Nephron progenitor cell (in vitro differentiated cells): ENCODE data around the gene ZFAND3.
A peak's percentile ranks its signal among the peaks of the same experiment; 100 is the strongest.

Source experiments
- DNase-seq: peaks from one replicate; pipeline ENCODE4 v3.0.0; 2021
- H3K27ac Mint-ChIP-seq: 2 replicates; pipeline ENCODE4 v1.8.0; 2021; ENCODE audit warnings: mild to moderate bottlenecking, moderate library complexity, mixed read lengths
- H3K27me3 Mint-ChIP-seq: 2 replicates; pipeline ENCODE4 v1.8.0; 2021; ENCODE audit warnings: mild to moderate bottlenecking, low read depth, mixed read lengths; ENCODE audit not compliant: poor library complexity
- H3K36me3 Mint-ChIP-seq: 2 replicates; pipeline ENCODE4 v1.8.0; 2021; ENCODE audit warnings: low read depth, mixed read lengths
- H3K4me1 Mint-ChIP-seq: 2 replicates; pipeline ENCODE4 v1.8.0; 2021; ENCODE audit warnings: mixed read lengths
- H3K4me3 Mint-ChIP-seq: 2 replicates; pipeline ENCODE4 v1.8.0; 2021; ENCODE audit warnings: mild to moderate bottlenecking, moderate library complexity, mixed read lengths
- H3K9me3 Mint-ChIP-seq: 2 replicates; pipeline ENCODE4 v1.8.0; 2021; ENCODE audit warnings: mild to moderate bottlenecking, moderate library complexity, mixed read lengths
- TF ChIP-seq, protein P1 (sequence below): fragments of 200-600 bp; sonication (generic); IDR thresholded peaks from 2 replicates; pipeline ENCODE4 v1.5.0; 2021; ENCODE audit warnings: antibody characterized with exemption

The ZFAND3 gene

DNA sequence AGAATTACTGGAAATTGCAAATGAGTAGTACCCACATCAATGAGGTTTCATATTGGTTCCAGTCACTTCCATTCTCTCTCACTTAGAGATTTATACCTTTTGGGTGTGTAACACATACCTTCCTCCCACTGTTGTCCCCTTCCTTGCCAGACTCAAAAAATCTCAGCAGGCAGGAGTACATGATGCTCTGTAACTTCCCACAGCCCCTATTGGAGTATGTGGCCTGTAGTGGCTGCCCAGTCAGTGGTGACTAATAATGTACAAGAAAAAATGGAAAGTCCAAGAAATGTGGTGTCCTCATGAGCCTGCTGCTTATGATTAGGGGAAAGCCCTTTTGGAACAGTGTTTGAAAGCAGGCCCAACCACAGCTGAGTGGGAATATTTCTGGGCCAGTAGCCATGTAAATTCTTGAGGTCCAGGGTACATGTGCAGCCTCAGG is 312.0 kb downstream of the ZFAND3 start:
- Mint-ChIP-seq H3K27me3 (peaks cover 3% of the 10 kb centered on the region), H3K9me3 (peaks cover 49% of the 10 kb centered on the region), H3K4me1 (peaks cover 35% of the 10 kb centered on the region), H3K36me3 (peaks cover 77% of the 10 kb centered on the region), H3K27ac (peak overlapping the region; percentile 34), H3K4me3 (no peak overlapping the region)
- no peak for DNase-seq
- TF ChIP-seq, protein P1, sequence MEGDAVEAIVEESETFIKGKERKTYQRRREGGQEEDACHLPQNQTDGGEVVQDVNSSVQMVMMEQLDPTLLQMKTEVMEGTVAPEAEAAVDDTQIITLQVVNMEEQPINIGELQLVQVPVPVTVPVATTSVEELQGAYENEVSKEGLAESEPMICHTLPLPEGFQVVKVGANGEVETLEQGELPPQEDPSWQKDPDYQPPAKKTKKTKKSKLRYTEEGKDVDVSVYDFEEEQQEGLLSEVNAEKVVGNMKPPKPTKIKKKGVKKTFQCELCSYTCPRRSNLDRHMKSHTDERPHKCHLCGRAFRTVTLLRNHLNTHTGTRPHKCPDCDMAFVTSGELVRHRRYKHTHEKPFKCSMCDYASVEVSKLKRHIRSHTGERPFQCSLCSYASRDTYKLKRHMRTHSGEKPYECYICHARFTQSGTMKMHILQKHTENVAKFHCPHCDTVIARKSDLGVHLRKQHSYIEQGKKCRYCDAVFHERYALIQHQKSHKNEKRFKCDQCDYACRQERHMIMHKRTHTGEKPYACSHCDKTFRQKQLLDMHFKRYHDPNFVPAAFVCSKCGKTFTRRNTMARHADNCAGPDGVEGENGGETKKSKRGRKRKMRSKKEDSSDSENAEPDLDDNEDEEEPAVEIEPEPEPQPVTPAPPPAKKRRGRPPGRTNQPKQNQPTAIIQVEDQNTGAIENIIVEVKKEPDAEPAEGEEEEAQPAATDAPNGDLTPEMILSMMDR, result no peak

DNA sequence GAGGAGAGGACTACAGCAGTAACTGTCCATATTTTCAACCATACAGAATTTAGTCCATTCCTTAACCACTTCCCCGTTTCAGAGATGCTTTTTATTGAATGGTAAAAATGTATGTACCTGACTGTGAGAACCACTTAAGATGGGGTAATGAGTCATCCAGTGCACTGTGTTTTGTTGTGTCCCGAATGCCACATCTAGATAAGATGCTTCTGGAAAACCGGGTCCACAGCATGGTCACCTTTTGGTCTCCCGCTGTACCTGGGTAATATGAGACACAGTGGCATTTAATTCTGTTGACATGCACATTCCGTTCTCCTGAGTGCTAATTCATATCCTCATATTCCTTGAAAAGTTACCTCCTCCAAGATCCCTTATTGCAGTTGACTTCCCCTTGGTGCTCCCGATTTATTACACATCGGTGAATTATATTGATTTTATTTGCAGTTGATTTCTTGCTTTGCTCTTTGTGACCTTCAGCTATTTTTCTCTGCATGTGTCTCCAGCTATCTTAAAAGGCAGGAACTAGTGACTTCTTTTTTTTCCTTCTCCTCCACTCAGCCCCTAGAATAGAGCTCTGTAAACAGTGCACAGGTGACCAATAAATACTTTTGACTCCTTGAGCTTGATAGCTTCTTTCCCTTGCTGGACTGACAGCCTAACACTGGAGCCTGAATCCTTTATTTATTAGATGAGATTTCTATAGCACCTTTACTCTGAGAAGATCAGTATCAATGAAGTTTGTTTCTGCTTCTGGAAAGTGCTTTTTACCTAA is 314.6 kb downstream of the ZFAND3 start:
- H3K4me3 Mint-ChIP-seq, result no peak overlapping the region
- H3K27ac Mint-ChIP-seq, result peak overlapping the region; percentile 4
- DNase-seq, result no peak
- TF ChIP-seq, protein P1, result no peak
- peaks cover 2% of the 10 kb centered on the region for H3K27me3 Mint-ChIP-seq
- H3K36me3 Mint-ChIP-seq, result peaks cover 60% of the 10 kb centered on the region
- peaks cover 50% of the 10 kb centered on the region for H3K4me1 Mint-ChIP-seq
- peaks cover 26% of the 10 kb centered on the region for H3K9me3 Mint-ChIP-seq

DNA sequence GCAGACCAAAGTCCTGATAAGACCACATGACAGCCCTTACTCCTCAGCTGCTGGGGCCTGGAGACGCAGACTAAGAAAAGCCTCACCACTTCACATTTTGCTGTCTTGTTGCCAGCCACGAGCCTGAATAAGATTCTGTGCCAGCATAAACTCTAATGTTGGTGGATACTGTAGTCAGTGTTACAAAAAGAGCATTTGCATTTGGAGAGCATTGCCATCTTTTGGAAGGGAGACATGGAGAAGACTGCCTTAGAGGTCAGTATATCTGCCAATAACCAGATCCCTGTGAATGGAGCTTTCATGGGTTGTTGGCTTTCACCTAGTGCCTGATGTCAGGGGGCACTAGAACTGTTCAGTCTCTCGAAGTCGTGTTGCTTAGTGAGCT is 315.2 kb downstream of the ZFAND3 start:
- peaks cover 5% of the 10 kb centered on the region for H3K27me3 Mint-ChIP-seq
- peaks cover 50% of the 10 kb centered on the region for H3K4me1 Mint-ChIP-seq
- TF ChIP-seq, protein P1, result no peak
- H3K27ac Mint-ChIP-seq, result peak overlapping the region; percentile 4
- DNase-seq, result no peak
- H3K4me3 Mint-ChIP-seq, result no peak overlapping the region
- peaks cover 60% of the 10 kb centered on the region for H3K36me3 Mint-ChIP-seq
- peaks cover 20% of the 10 kb centered on the region for H3K9me3 Mint-ChIP-seq

DNA sequence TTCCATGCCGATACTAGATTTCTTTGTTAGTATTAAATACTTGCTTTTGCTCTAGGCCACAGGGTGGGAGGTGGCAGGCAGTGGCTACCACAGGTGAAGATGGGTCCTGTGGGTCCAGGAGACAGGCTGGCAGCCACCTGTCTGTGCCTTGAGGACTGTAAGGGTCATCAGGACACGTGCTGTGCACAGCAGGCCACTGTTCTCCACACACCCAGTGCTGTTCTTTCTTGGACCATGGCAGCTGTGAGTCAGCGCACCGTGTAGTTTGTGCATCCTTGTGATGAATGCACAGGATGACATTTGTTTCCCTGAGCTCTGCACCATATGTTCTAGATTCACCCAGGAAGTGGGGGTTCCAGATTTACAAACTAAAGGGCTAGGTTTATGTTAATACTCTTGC is 317.0 kb downstream of the ZFAND3 start:
- Mint-ChIP-seq H3K4me1 (peaks cover 57% of the 10 kb centered on the region), H3K36me3 (peaks cover 46% of the 10 kb centered on the region), H3K27ac (peak overlapping the region; percentile 90), H3K9me3 (peaks cover 1% of the 10 kb centered on the region), H3K27me3 (peaks cover 7% of the 10 kb centered on the region), H3K4me3 (no peak overlapping the region)
- TF ChIP-seq, protein P1, result no peak
- DNase-seq, result no peak

DNA sequence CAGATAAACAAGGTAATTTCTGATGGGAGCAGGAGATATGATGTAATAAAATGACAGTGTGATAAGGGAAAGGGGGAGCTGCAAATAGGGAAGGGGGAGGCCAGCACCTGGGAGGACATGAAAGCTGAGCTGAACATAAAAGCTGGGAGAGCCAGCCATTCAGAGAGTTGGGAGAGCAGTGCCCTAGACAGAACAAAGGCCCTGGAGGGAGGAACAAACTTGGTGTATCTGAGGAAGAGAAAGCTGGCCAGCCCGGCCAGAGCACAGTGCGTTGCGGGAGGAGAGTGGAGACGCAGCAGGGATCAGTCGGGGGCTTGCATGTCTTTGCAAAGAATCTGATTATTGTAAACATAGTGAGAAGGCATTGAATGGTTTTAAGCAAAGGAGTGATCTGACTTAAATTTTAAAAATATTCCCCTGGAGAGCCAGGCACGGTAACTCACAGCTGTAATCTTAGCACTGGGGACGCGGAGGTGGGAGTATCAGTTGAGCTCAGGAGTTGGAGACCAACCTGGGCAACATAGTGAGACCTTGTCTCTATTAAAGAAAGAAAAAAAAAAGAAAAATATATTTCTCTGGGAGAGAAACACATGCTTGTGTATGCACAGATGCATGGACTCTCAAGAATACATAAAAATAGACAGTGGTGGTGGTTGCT is 318.2 kb downstream of the ZFAND3 start:
- H3K36me3 Mint-ChIP-seq, result peaks cover 39% of the 10 kb centered on the region
- H3K4me1 Mint-ChIP-seq, result peaks cover 59% of the 10 kb centered on the region
- H3K27me3 Mint-ChIP-seq, result peaks cover 7% of the 10 kb centered on the region
- H3K27ac Mint-ChIP-seq, result peak overlapping the region; percentile 90
- H3K4me3 Mint-ChIP-seq, result peak overlapping the region; percentile 51
- peak; percentile 31 for DNase-seq
- H3K9me3 Mint-ChIP-seq, result no peaks in the 10 kb centered on the region
- TF ChIP-seq, protein P1, result no peak
